Urinary bladder (tissue), 4 donors: ENCODE data around the gene RAET1G. TPM values are rescaled to one million over a fixed set of nuclear protein-coding genes. Genes with fewer than 3 reads are reported as not detected.

ENCODE experiments used
- DNase-seq: peaks from one replicate; pipeline ENCODE4 v3.0.0-alpha.2; 2015; ENCODE audit errors: extremely low spot score
- H3K27ac ChIP-seq: one replicate; pipeline ENCODE4 v1.5.1; 2013; ENCODE audit warnings: low read depth, mild to moderate bottlenecking, moderate library complexity
- H3K36me3 ChIP-seq: one replicate; pipeline ENCODE4 v1.6.1; 2013; ENCODE audit warnings: mild to moderate bottlenecking, moderate library complexity; ENCODE audit not compliant: insufficient read depth
- H3K4me1 ChIP-seq: one replicate; pipeline ENCODE4 v1.6.1; 2013; ENCODE audit warnings: mild to moderate bottlenecking, moderate library complexity; ENCODE audit not compliant: insufficient read depth
- H3K4me3 ChIP-seq: one replicate; pipeline ENCODE4 v1.5.1; 2013; ENCODE audit warnings: low read depth, low read length
- WGBS: extraction: QIAGEN DNeasy Blood & Tissue Kit; methylation state at CpG from one replicate; pipeline ENCODE4 v1.1.7; 2013; 5-methylcytosine and 5-hydroxymethylcytosine counted together
- polyA plus RNA-seq: library from polyadenylated mRNA; stranded (reverse); fragments of 200-250 nt; gene quantifications from one replicate; pipeline ENCODE4 v1.2.3, GENCODE V29; 2013
- total RNA-seq: library from RNA; depleted of rRNA; stranded (reverse); fragments of >200 nt; gene quantifications from one replicate; pipeline ENCODE4 v1.2.3, GENCODE V29; 2014
- donor health status: healthy with polysubstance abuse.
- donor health status: healthy.

Gene RAET1G
- total and polyA plus RNA-seq, 2 donors, result 1.2 to 3.4 TPM

DNA sequence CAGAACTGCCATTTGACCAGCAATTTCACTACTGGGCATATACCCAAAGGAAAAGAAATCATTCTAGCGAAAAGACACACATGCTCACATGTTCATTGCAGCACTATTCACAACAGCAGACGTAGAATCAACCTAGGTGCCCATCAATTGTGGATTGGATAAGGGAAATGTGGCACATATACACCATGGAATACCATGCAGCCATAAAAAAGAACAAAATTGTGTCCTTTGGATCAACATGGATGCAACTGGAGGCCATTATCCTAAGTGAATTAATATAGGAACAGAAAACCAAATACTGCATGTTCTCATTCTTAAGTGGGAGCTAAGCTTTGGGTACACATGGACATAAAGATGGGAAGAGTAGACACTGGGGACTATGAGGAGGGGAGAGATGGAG, 41.1 kb downstream of the RAET1G start:
- no peak for DNase-seq
- Histone ChIP-seq H3K4me3 (no peak overlapping the region), H3K36me3 (no peaks in the 10 kb centered on the region), H3K4me1 (no peaks in the 10 kb centered on the region), H3K27ac (no peak overlapping the region)
- WGBS, result 91% methylated on average over 2 of the region's 2 CpGs

DNA sequence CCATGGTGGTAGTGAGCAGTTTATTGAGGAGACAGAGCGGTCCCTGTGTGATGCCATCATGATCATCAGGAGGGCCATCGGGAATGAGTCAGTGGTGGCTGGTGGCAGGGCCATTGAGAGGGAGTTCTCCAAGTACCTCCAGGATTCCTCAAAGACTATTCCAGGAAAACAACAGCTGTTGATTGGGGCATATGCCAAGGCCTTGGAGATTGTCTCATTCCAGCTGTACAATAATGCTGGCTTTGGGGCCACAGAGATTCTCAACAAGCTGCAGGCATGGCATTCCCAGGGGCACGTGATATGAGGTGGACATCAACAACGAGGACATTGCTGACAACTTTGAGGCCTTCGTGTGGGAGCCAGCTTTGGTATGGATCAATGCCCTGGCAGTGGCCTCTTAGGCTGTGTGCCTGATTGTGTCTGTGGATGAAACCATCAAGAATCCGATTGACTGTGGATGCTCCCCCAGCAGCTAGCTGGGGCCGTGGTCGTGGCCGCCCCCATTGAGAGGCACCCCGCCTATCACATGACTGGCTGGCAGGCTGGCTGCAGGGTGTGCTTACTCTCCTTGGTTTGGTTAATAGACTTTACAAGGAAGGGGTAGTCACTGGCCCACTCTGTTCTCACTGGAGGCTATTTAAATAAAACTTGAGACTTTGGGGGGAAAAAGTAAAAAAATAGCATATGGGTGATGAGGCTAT, 41.7 kb downstream of the RAET1G start:
- WGBS, result 90% methylated on average over 10 of the region's 10 CpGs
- no peak overlapping the region for H3K4me3 ChIP-seq
- H3K4me1 ChIP-seq, result no peaks in the 10 kb centered on the region
- H3K36me3 ChIP-seq, result no peaks in the 10 kb centered on the region
- H3K27ac ChIP-seq, result no peak overlapping the region
- no peak for DNase-seq

DNA sequence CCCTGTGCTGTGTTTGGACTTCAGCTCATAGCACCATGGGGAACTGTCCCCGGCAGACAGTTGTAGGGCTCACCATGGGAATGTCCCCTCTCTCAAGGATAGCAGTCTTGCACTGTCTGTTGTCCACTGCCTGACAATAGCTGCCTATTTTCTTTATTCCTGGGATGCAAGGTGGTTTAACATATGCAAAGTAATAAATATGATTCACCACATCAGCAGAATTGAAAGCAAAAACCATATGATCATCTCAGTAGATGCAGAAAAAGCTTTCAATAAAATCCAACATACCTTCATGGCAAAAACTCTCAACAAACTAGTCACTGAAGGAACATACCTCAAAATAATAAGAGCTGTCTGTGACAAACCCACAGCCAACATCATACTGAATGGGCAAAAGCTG, 45.3 kb downstream of the RAET1G start:
- H3K27ac ChIP-seq, result no peak overlapping the region
- WGBS, result 87% methylated on average over 1 of the region's 1 CpG
- no peaks in the 10 kb centered on the region for H3K36me3 ChIP-seq
- H3K4me1 ChIP-seq, result no peaks in the 10 kb centered on the region
- no peak for DNase-seq
- no peak overlapping the region for H3K4me3 ChIP-seq

GRCh38 chr6:149876241-149876933, 46.5 kb downstream of the RAET1G start:
- H3K4me3 ChIP-seq, result no peak overlapping the region

DNA sequence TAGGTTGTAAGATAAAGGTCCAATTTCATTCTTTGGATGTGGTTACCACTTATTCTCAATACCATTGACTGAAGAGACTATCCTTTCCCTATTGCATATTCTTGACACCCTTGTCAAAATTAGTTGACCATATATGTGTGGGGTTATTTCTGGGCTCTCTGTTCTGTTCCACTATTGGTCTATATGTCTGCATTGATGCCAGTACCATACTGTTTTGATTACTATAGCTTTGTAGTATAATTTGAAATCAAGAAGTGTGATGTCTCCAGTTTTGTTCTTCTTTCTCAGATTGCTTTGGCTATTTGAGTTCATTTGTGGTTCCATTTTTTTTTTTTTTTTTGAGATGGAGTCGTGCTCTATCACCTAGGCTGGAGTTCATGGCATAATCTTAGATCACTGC, 50.7 kb downstream of the RAET1G start:
- no peak for DNase-seq
- 90% methylated on average over 1 of the region's 1 CpG for WGBS

More at GRCh38 chr6:149876241-149876933, 46.5 kb downstream of the RAET1G start:
- 73% methylated on average over 3 of the region's 3 CpGs for WGBS
- H3K27ac ChIP-seq, result no peak overlapping the region
- H3K4me1 ChIP-seq, result no peaks in the 10 kb centered on the region
- no peaks in the 10 kb centered on the region for H3K36me3 ChIP-seq
- no peak for DNase-seq

DNA sequence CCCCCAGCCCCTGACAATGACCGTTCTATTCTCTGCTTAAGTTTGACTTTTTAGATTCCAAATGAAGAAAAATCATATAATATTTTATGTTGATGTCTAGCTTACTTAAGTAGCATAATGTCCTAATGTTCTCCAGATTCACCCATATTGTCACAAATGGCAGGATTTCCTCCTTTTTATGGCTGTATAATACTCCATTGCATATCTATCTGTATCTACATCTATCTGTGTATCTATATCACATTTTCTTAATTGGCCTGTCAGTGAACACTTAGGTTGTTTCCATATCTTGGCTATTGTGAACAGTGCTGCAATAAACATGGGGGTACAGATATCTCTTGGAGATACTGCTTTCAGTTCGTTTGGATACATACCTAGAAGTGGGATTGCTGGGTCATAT, 51.7 kb downstream of the RAET1G start:
- H3K4me1 ChIP-seq, result peaks cover 2% of the 10 kb centered on the region
- 90% methylated on average over 2 of the region's 2 CpGs for WGBS
- H3K36me3 ChIP-seq, result no peaks in the 10 kb centered on the region

More for the DNA sequence above, 50.7 kb downstream of the RAET1G start:
- H3K4me1 ChIP-seq, result peaks cover 2% of the 10 kb centered on the region
- H3K27ac ChIP-seq, result no peak overlapping the region
- H3K36me3 ChIP-seq, result no peaks in the 10 kb centered on the region
- no peak overlapping the region for H3K4me3 ChIP-seq

DNA sequence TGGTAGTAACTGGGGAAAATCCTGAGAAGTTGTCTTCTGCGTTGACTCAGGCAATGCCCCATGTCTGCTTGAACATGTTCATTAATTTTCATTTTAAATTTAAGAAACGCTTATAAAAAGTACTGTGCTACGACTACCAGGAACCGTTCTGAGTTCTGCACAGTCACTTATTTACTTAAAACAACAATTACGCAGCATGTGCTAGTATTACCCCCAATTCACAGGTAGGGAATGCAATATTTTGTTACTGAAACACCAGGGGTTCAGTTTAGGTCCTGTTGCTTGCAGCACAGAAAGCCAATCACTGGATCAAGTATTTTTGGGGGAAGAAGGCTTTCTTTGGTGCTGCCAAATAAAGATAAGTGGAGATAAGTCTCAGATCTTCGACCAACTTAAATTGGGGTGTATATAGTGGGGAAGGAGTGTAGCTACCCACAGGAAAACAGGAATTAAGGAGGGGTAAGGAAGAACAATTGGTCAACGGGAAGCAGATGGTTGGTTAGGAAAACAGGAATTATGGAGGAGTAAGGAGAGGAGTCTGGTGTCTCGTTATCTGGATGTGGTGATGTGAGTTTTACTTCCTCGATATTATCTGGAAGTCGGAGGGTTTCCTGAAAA, 53.5 kb downstream of the RAET1G start:
- WGBS, result 72% methylated on average over 10 of the region's 10 CpGs
- no peak for DNase-seq
- Histone ChIP-seq H3K36me3 (no peaks in the 10 kb centered on the region), H3K4me3 (no peak overlapping the region), H3K4me1 (peaks cover 2% of the 10 kb centered on the region), H3K27ac (no peak overlapping the region)

More for the DNA sequence above, 51.7 kb downstream of the RAET1G start:
- no peak overlapping the region for H3K4me3 ChIP-seq
- H3K27ac ChIP-seq, result no peak overlapping the region
- DNase-seq, result no peak

- Histone ChIP-seq H3K36me3 (no peaks in the 10 kb centered on the region), H3K4me1 (peaks cover 2% of the 10 kb centered on the region)
- 58% methylated on average over 4 of the region's 4 CpGs for WGBS
Measured at GRCh38 chr6:149867876-149868640, 54.9 kb downstream of the RAET1G start.

More at GRCh38 chr6:149867876-149868640, 54.9 kb downstream of the RAET1G start:
- DNase-seq, result no peak
- Histone ChIP-seq H3K27ac (no peak overlapping the region), H3K4me3 (no peak overlapping the region)

Other genes starting within 250 kb of the RAET1G start
- gene LATS1, start 205.0 kb downstream of the RAET1G start, total RNA-seq, result 36.7 TPM
- 12.1 TPM for gene LATS1, start 205.0 kb downstream of the RAET1G start, polyA plus RNA-seq
- gene NUP43, start 176.6 kb downstream of the RAET1G start, total RNA-seq, result 30.2 TPM
- gene NUP43, start 176.6 kb downstream of the RAET1G start, polyA plus RNA-seq, result 10.8 TPM
- 65.5 TPM for gene PCMT1, start 173.4 kb downstream of the RAET1G start, total RNA-seq
- gene PCMT1, start 173.4 kb downstream of the RAET1G start, polyA plus RNA-seq, result 104 TPM
- 50.2 TPM for gene LRP11, start 58.8 kb downstream of the RAET1G start, total RNA-seq
- gene LRP11, start 58.8 kb downstream of the RAET1G start, polyA plus RNA-seq, result 26.6 TPM
- gene RAET1E, start 25.0 kb downstream of the RAET1G start, total RNA-seq, result 0.74 TPM
- 0.99 TPM for gene RAET1E, start 25.0 kb downstream of the RAET1G start, polyA plus RNA-seq
- gene ULBP2, start 18.9 kb upstream of the RAET1G start, total RNA-seq, result 0.26 TPM
- gene ULBP2, start 18.9 kb upstream of the RAET1G start, polyA plus RNA-seq, result 0.49 TPM
- 0.16 TPM for gene ULBP1, start 40.8 kb upstream of the RAET1G start, total RNA-seq
- 0.03 TPM for gene ULBP1, start 40.8 kb upstream of the RAET1G start, polyA plus RNA-seq
- gene RAET1L, start 102.4 kb upstream of the RAET1G start, total RNA-seq, result not detected
- not detected for gene RAET1L, start 102.4 kb upstream of the RAET1G start, polyA plus RNA-seq
- 3.4 TPM for gene ULBP3, start 146.0 kb upstream of the RAET1G start, total RNA-seq
- 1.1 TPM for gene ULBP3, start 146.0 kb upstream of the RAET1G start, polyA plus RNA-seq
- gene PPP1R14C, start 219.9 kb upstream of the RAET1G start, total RNA-seq, result 0.42 TPM
- 0.08 TPM for gene PPP1R14C, start 219.9 kb upstream of the RAET1G start, polyA plus RNA-seq